Measurements from ENCODE around the gene NUDT19. TPM values are rescaled to one million over a fixed set of nuclear protein-coding genes. Genes with fewer than 3 reads are reported as not detected.
"Not testable (repeated sequence)": the region's sequence is repeated elsewhere in the genome, so short reads cannot be mapped to it uniquely, and the experiment has no call there.

The NUDT19 gene
- total and polyA plus RNA-seq, 3 donors from 2014 or later = 6.7 to 15.5 (median 11.3) TPM

DNA sequence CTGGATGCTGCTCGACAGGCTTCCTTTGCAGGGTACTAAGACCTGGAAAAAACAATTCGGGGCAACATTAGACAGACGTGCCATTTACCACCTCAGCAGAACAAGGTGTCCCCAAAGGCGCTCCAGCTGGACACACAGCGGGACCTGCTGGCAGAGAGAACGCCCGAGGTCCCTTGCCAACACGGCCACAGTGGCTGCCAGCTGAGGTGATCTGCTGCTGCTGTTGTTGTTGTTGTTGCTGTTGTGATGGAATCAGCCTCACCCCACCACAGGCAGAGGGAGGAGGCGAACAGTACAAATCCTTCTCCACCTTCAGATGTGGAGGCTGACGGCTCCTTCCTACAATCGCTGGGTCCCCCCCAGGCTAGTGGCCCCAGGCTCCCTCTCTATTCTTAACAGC lies 41.9 kb upstream of the NUDT19 start:
- intact Hi-C loops (cut with DNase I; ENCODE audit: low total_unique reads) = no loop called here
- TF ChIP-seq POLR2A (IDR thresholded peaks at IDR 0.05) = no peak
- TF ChIP-seq, protein P1, sequence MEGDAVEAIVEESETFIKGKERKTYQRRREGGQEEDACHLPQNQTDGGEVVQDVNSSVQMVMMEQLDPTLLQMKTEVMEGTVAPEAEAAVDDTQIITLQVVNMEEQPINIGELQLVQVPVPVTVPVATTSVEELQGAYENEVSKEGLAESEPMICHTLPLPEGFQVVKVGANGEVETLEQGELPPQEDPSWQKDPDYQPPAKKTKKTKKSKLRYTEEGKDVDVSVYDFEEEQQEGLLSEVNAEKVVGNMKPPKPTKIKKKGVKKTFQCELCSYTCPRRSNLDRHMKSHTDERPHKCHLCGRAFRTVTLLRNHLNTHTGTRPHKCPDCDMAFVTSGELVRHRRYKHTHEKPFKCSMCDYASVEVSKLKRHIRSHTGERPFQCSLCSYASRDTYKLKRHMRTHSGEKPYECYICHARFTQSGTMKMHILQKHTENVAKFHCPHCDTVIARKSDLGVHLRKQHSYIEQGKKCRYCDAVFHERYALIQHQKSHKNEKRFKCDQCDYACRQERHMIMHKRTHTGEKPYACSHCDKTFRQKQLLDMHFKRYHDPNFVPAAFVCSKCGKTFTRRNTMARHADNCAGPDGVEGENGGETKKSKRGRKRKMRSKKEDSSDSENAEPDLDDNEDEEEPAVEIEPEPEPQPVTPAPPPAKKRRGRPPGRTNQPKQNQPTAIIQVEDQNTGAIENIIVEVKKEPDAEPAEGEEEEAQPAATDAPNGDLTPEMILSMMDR (IDR thresholded peaks at IDR 0.05) = no peak
- no peak overlapping the region for H3K4me3 ChIP-seq
- H3K4me1 ChIP-seq = peaks cover 6% of the 10 kb centered on the region
- H3K9me3 ChIP-seq = no peaks in the 10 kb centered on the region
- H3K27ac ChIP-seq = no peak overlapping the region
- no peak for DNase-seq
- no peaks in the 10 kb centered on the region for H3K27me3 ChIP-seq
- H3K36me3 ChIP-seq (ENCODE audit: low read depth, missing control alignments) = no peaks in the 10 kb centered on the region
- WGBS, 2 donors = 91 to 94% methylated on average over 11 of the region's 11 CpGs

DNA sequence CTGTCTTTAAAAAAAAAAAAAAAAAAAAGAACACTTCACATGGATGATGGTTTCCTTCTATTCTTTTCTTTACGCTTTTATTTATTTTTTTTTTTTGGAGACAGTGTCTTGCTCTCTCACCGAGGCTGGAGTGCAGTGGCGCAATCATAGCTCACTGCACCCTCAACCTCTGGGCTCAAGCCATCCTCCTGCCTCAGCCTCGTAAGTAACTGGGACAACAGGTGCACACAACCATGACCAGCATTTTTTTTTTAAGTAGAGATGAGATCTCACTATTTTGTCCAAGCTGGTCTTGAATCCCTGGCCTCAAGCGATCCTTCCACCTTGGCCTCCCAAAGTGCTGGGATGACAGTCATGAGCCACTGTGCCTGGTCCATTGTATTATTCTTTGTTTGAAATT lies 41.0 kb upstream of the NUDT19 start:
- peaks cover 6% of the 10 kb centered on the region for H3K4me1 ChIP-seq
- no peak overlapping the region for H3K27ac ChIP-seq
- intact Hi-C loops (cut with DNase I; ENCODE audit: low total_unique reads) = no loop called here
- no peak for DNase-seq
- 88 to 91% methylated on average over 5 of the region's 5 CpGs for WGBS, 2 donors
- no peaks in the 10 kb centered on the region for H3K27me3 ChIP-seq
- no peak overlapping the region for H3K4me3 ChIP-seq
- no peak for TF ChIP-seq POLR2A (IDR thresholded peaks at IDR 0.05)
- TF ChIP-seq, protein P1 (IDR thresholded peaks at IDR 0.05) = no peak
- H3K36me3 ChIP-seq (ENCODE audit: low read depth, missing control alignments) = no peaks in the 10 kb centered on the region
- no peaks in the 10 kb centered on the region for H3K9me3 ChIP-seq

DNA sequence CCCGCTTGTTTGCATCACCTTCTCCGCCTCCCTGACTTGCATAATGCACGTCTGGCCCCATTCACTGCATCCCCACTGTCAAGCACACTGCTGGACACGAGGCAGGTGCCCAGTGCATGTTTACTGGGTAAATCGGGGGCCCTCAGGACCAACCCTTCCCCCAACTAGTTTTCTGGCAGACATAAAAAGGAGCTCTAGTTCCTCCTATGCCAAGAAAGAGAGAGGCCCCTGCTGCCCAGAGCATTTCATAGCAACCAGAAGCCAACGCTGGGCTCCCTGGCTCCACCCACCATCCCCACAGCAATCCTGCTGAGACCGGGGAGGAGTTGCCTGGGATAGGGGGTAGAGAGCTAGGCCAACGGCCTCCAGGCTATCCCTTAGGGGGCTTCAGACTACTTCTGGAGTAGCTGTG lies 39.9 kb upstream of the NUDT19 start:
- peaks cover 6% of the 10 kb centered on the region for H3K4me1 ChIP-seq
- no peak for DNase-seq
- H3K9me3 ChIP-seq = no peaks in the 10 kb centered on the region
- intact Hi-C loops (cut with DNase I; ENCODE audit: low total_unique reads) = no loop called here
- TF ChIP-seq, protein P1 (IDR thresholded peaks at IDR 0.05) = no peak
- TF ChIP-seq POLR2A (IDR thresholded peaks at IDR 0.05) = no peak
- no peak overlapping the region for H3K27ac ChIP-seq
- WGBS, 2 donors = 80 to 88% methylated on average over 3 to 8 of the region's 8 CpGs
- no peaks in the 10 kb centered on the region for H3K27me3 ChIP-seq
- H3K36me3 ChIP-seq (ENCODE audit: low read depth, missing control alignments) = no peaks in the 10 kb centered on the region
- no peak overlapping the region for H3K4me3 ChIP-seq

DNA sequence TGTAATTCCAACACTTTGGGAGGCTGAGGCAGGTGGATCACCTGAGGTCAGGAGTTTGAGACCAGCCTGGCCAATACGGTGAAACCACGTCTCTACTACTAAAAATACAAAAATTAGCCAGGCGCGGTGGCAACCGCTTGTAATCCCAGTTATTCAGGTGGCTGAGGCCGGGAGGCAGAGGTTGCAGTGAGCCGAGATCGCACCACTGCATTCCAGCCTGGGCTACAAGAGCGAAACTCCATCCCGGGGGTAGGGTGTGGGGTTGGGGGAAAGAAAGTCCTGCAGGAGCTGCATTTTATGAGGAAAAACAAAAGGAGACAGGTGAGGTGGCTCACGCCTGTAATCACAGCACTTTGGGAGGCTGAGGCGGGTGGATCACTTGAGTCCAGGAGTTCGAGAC lies 39.3 kb upstream of the NUDT19 start:
- H3K4me1 ChIP-seq; intact Hi-C loops (cut with DNase I; ENCODE audit: low total_unique reads); H3K9me3 ChIP-seq; H3K27me3 ChIP-seq; DNase-seq; H3K4me3 ChIP-seq; H3K36me3 ChIP-seq (ENCODE audit: low read depth, missing control alignments); H3K27ac ChIP-seq: not testable (repeated sequence)
- 93% methylated on average over 13 of the region's 13 CpGs for WGBS, 2 donors

DNA sequence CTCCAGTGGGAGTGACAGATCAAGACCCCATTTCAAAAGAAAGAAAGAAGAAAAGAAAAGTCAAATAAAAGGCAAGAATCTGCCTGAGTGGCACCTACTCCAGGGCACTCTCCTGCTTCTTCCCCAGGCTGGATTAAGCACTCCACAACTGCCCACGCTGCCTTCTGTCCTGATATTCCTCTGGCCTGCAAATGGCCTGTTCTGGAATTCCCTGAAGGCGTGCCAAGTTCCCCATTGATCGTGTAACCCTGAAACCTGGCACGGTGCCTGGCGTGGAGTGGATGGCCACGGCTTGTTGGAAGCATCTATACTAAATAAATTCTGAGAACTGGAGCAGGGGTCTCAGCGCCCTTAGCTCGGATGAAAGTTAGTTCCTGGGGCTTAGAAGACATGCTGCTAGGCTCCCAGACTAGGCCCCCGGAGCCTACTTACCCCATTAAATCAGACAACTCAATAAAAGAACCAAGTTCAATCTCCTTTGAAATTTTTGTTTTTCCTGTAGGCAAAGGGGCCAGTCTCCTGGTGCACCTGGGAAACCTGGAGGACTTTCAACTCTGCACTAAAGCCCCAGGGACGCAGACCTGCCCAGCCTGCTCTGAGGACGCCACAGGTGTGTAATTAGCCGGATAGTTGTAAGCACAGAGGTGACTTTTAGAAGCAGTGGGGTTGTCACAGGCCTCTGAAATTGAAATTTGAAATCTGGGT lies 38.6 kb upstream of the NUDT19 start:
- H3K27ac ChIP-seq = no peak overlapping the region
- H3K4me3 ChIP-seq = no peak overlapping the region
- peak; percentile 77 for DNase-seq
- intact Hi-C loops (cut with DNase I; ENCODE audit: low total_unique reads) = no loop called here
- H3K27me3 ChIP-seq = no peaks in the 10 kb centered on the region
- H3K9me3 ChIP-seq = no peaks in the 10 kb centered on the region
- peaks cover 6% of the 10 kb centered on the region for H3K4me1 ChIP-seq
- H3K36me3 ChIP-seq (ENCODE audit: low read depth, missing control alignments) = no peaks in the 10 kb centered on the region
- TF ChIP-seq POLR2A (IDR thresholded peaks at IDR 0.05) = no peak
- TF ChIP-seq, protein P1 (IDR thresholded peaks at IDR 0.05) = no peak
- 62% methylated on average over 12 of the region's 12 CpGs for WGBS, 2 donors

All from testis (tissue), 3 donors.